Measurements from ENCODE around the gene AIPL1. TPM values are rescaled to one million over a fixed set of nuclear protein-coding genes. Genes with fewer than 3 reads are reported as not detected.

The AIPL1 gene
- total RNA-seq, 4 donors from 2014 or later: not detected

GRCh38 chr17:6448473-6448872 is 13.6 kb upstream of the AIPL1 start:
- in situ Hi-C loops (cut with MboI; ENCODE audit: low sequenced_read_pairs in 4 of 4) (loop anchor here in 1 of 4 donors (25.0 kb wide), 1 partner anchor 1211 kb away; the partner anchor contains the start of gene SCIMP), intact Hi-C loops (cut with DNase I; ENCODE audit: low total_unique reads) (no loop called here)
- TF ChIP-seq POLR2A (IDR thresholded peaks at IDR 0.05): no peak
- TF ChIP-seq CTCF (IDR thresholded peaks at IDR 0.05 in 4 of 5, conservative IDR thresholded peaks at IDR 0.05 in 1 of 5): no peak
- Histone ChIP-seq H3K4me3 (no peak overlapping the region), H3K27me3 (peaks cover 0 to 2% (median 0%) of the 10 kb centered on the region in 3 donors), H3K27ac (no peak overlapping the region), H3K9me3 (no peaks in the 10 kb centered on the region), H3K36me3 (no peaks in the 10 kb centered on the region), H3K4me1 (peaks cover 0 to 13% of the 10 kb centered on the region in 2 donors)
- ATAC-seq (no peak), DNase-seq (no peak)

GRCh38 chr17:6446516-6447100 is 11.7 kb upstream of the AIPL1 start:
- no peak for TF ChIP-seq POLR2A (IDR thresholded peaks at IDR 0.05)
- TF ChIP-seq CTCF (IDR thresholded peaks at IDR 0.05 in 4 of 5, conservative IDR thresholded peaks at IDR 0.05 in 1 of 5): no peak
- DNase-seq: no peak
- Histone ChIP-seq H3K36me3 (no peaks in the 10 kb centered on the region), H3K4me3 (no peak overlapping the region), H3K27me3 (peaks cover 0 to 9% (median 0%) of the 10 kb centered on the region in 3 donors), H3K4me1 (peaks cover 0 to 15% of the 10 kb centered on the region in 2 donors), H3K27ac (no peak overlapping the region), H3K9me3 (no peaks in the 10 kb centered on the region)
- intact Hi-C loops (cut with DNase I; ENCODE audit: low total_unique reads) (no loop called here), in situ Hi-C loops (cut with MboI; ENCODE audit: low sequenced_read_pairs in 4 of 4) (loop anchor here in 1 of 4 donors (25.0 kb wide), 1 partner anchor 1209 kb away; the partner anchor contains the start of gene SCIMP)
- no peak for ATAC-seq

- Histone ChIP-seq H3K27me3 (peaks cover 0 to 13% (median 4%) of the 10 kb centered on the region in 3 donors), H3K4me1 (peaks cover 0 to 15% of the 10 kb centered on the region in 2 donors), H3K9me3 (no peaks in the 10 kb centered on the region), H3K4me3 (peak overlapping the region; percentile 47 to 79 (median 56)), H3K36me3 (no peaks in the 10 kb centered on the region), H3K27ac (no peak overlapping the region)
- DNase-seq (no peak), ATAC-seq (peak in 1 of 2 donors; percentile 20)
- in situ Hi-C loops (cut with MboI; ENCODE audit: low sequenced_read_pairs in 4 of 4) (loop anchor here in 1 of 4 donors (25.0 kb wide), 1 partner anchor 1207 kb away; the partner anchor contains the start of gene SCIMP), intact Hi-C loops (cut with DNase I; ENCODE audit: low total_unique reads) (no loop called here)
- TF ChIP-seq CTCF (IDR thresholded peaks at IDR 0.05 in 4 of 5, conservative IDR thresholded peaks at IDR 0.05 in 1 of 5) (no peak), POLR2A (IDR thresholded peaks at IDR 0.05) (no peak)
Measured at GRCh38 chr17:6444571-6445335, 9.8 kb upstream of the AIPL1 start.

- no peak for TF ChIP-seq CTCF (IDR thresholded peaks at IDR 0.05 in 4 of 5, conservative IDR thresholded peaks at IDR 0.05 in 1 of 5)
- peak within 1 kb of the TSS; percentile 47 to 79 (median 56) for H3K4me3 ChIP-seq
- intact Hi-C loops (cut with DNase I; ENCODE audit: low total_unique reads) (no loop called here), in situ Hi-C loops (cut with MboI; ENCODE audit: low sequenced_read_pairs in 4 of 4) (loop anchor here in 1 of 4 donors (25.0 kb wide), 1 partner anchor 1207 kb away; the partner anchor contains the start of gene SCIMP)
- DNase-seq (peak; percentile 85 to 86), ATAC-seq (peak; percentile 95 to 96)
- no peaks in the 10 kb centered on the region for H3K9me3 ChIP-seq
- H3K27ac ChIP-seq: no peak within 1 kb of the TSS
- peaks cover 0 to 15% of the 10 kb centered on the region in 2 donors for H3K4me1 ChIP-seq
- H3K36me3 ChIP-seq: no peaks in the 10 kb centered on the region
- peaks cover 0 to 13% (median 4%) of the 10 kb centered on the region in 3 donors for H3K27me3 ChIP-seq
Measured at GRCh38 chr17:6443692-6444570, 9.0 kb upstream of the AIPL1 start, which contains the start of gene PIMREG. Gene PIMREG (plus strand): TSS chr17:6444455. CDS start chr17:6445111, 656 bp downstream.
